ENCODE measurements around the gene NLRP7. TPM values are rescaled to one million over a fixed set of nuclear protein-coding genes. Genes with fewer than 3 reads are reported as not detected.
A peak's percentile ranks its signal among the peaks of the same experiment; 100 is the strongest.
"Not testable (repeated sequence)": the region's sequence is repeated elsewhere in the genome, so short reads cannot be mapped to it uniquely, and the experiment has no call there.

NLRP7 gene
- total RNA-seq: not detected

DNA sequence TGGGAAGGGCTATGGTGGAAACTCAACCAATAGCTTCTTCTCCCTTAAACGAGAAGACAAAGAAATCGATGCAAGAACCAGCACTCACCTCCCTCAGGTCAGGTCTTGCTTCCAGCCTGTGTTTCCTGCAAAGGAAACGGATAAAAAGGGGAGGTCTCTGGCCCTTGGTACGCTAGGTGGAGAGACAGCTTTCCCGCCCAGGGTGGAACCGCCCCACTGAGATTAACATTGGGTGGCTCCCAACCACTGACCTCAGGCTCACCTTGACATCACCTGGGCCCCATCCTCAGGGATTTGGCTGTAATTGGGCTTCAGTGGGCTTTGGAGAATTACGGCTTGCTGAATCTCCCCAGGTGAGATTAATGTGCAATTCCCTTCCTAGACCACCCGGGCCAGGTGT is at the start of gene NLRP7:
TSS of gene NLRP7 (minus strand) at position 150 of the 400 bp plus-strand sequence.
- no peak within 1 kb of the TSS for H3K27ac Mint-ChIP-seq
- DNase-seq: no peak
- H3K36me3 Mint-ChIP-seq (ENCODE audit: insufficient read depth in 2 of 2): no peaks in the 10 kb centered on the region
- no peak for ATAC-seq (replicated peaks in 1 of 2)
- H3K27me3 Mint-ChIP-seq (ENCODE audit: low read depth): no peaks in the 10 kb centered on the region
- H3K4me3 Mint-ChIP-seq: no peak within 1 kb of the TSS
- no peaks in the 10 kb centered on the region for H3K9me3 Mint-ChIP-seq
- no peaks in the 10 kb centered on the region for H3K4me1 Mint-ChIP-seq (ENCODE audit: low read depth)

DNA sequence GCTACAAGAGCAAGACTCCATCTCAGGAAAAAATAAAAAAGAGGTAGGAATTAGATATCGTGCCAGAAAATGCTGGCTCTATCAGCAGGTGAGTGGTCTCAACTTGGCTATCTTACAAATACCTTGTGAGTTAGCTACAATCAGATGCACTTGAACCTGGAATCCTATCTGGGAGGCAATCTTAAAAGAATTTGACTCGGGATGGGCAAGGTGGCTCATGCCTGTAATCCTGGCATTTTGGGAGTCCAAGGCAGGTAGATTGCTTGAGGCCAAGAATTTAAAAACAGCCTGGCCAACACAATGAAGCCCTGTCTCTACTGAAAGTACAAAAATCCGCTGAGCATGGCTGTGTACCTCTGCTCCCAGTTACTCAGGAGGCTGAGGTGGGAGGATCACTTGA is 48.2 kb upstream of the NLRP7 start:
- H3K27ac Mint-ChIP-seq: no peak overlapping the region
- H3K4me3 Mint-ChIP-seq: no peak overlapping the region
- H3K36me3 Mint-ChIP-seq (ENCODE audit: insufficient read depth in 2 of 2): peaks cover 4 to 7% of the 10 kb centered on the region in 2 donors
- no peak for DNase-seq
- ATAC-seq (replicated peaks in 1 of 2): no peak
- peaks cover 0 to 4% of the 10 kb centered on the region in 2 donors for H3K9me3 Mint-ChIP-seq
- no peaks in the 10 kb centered on the region for H3K4me1 Mint-ChIP-seq (ENCODE audit: low read depth)
- H3K27me3 Mint-ChIP-seq (ENCODE audit: low read depth): no peaks in the 10 kb centered on the region

DNA sequence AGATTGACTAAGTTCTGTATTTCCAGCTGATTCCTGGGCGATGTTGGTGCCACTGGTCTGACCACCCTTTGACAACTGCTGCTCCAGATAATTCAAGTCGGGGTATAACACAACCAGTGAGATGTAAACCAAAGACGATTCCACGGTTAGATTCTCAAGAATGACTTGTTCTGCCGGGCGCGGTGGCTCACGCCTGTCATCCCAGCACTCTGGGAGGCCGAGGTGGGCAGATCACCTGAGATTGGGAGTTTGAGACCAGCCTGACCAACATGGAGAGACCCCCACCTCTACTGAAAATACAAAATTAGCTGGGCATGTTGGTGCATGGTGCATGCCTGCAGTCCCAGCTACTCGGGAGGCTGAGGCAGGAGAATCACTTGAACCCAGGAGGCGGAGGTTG is 42.2 kb upstream of the NLRP7 start:
- H3K4me3 Mint-ChIP-seq; H3K4me1 Mint-ChIP-seq (ENCODE audit: low read depth); H3K27me3 Mint-ChIP-seq (ENCODE audit: low read depth); H3K27ac Mint-ChIP-seq; ATAC-seq (replicated peaks in 1 of 2); DNase-seq; H3K9me3 Mint-ChIP-seq; H3K36me3 Mint-ChIP-seq (ENCODE audit: insufficient read depth in 2 of 2): not testable (repeated sequence)

DNA sequence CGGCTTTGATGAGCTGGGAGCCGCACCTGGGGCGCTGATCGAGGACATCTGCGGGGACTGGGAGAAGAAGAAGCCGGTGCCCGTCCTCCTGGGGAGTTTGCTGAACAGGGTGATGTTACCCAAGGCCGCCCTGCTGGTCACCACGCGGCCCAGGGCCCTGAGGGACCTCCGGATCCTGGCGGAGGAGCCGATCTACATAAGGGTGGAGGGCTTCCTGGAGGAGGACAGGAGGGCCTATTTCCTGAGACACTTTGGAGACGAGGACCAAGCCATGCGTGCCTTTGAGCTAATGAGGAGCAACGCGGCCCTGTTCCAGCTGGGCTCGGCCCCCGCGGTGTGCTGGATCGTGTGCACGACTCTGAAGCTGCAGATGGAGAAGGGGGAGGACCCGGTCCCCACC is 35.2 kb upstream of the NLRP7 start:
- H3K36me3 Mint-ChIP-seq (ENCODE audit: insufficient read depth in 2 of 2); H3K27ac Mint-ChIP-seq; H3K27me3 Mint-ChIP-seq (ENCODE audit: low read depth); H3K4me3 Mint-ChIP-seq; H3K4me1 Mint-ChIP-seq (ENCODE audit: low read depth); H3K9me3 Mint-ChIP-seq; DNase-seq; ATAC-seq (replicated peaks in 1 of 2): not testable (repeated sequence)

DNA sequence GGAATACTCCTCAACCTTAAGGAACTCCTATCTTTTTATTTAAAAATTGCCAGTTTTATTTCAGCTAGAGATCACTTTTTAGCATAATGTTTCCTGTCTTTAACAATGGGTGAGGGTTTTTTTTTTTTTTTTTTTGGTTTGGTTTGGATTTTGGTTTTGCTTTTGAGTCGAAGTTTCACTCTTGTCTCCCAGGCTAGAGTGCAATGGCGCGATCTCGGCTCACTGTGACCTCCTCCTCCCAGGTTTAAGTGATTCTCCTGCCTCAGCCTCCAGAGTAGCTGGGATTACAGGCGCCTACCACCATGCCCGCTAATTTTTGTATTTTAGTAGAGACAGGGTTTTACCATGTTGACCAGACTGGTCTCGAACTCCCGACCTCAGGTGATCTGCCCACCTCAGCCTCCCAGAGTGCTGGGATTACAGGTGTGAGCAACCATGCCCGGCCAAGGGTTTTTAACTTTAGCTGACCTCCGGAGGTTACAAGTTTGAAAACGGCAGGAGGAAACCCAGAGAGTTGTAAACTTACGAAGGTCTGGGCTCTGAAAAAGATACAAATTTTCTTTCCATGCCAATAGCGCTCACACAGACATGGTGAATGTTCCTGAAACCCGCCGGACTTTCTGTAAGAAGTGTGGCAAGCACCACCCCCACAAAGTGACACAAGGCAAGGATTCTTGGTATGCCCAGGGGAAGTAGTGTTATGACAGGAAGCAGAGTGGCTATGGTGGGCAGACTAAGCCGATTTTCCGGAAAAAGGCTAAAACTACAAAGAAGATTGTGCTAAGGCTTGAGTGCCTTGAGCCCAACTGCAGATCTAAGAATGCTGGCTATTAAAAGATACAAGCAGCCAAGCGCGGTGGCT is 26.1 kb upstream of the NLRP7 start:
- H3K36me3 Mint-ChIP-seq (ENCODE audit: insufficient read depth in 2 of 2); H3K9me3 Mint-ChIP-seq; H3K27me3 Mint-ChIP-seq (ENCODE audit: low read depth); H3K27ac Mint-ChIP-seq; H3K4me1 Mint-ChIP-seq (ENCODE audit: low read depth): not testable (repeated sequence)
- H3K4me3 Mint-ChIP-seq: peak overlapping the region; percentile 17 to 24
- DNase-seq (peak; percentile 12 to 15), ATAC-seq (replicated peaks in 1 of 2) (peak; percentile 39 to 53)

DNA sequence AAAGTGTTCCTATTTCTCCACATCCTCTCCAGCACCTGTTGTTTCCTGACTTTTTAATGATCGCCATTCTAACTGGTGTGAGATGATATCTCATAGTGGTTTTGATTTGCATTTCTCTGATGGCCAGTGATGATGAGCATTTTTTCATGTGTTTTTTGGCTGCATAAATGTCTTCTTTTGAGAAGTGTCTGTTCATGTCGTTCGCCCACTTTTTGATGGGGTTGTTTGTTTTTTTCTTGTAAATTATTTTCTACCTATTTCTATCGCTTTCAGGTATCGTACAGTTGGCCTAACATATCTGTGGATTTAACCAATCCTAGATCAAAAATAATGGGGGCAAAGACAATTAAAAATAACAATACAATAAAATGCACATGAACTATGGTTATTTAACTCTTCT is 24.1 kb upstream of the NLRP7 start:
- H3K4me1 Mint-ChIP-seq (ENCODE audit: low read depth); H3K4me3 Mint-ChIP-seq; H3K27ac Mint-ChIP-seq; H3K27me3 Mint-ChIP-seq (ENCODE audit: low read depth); H3K9me3 Mint-ChIP-seq; ATAC-seq (replicated peaks in 1 of 2); DNase-seq; H3K36me3 Mint-ChIP-seq (ENCODE audit: insufficient read depth in 2 of 2): not testable (repeated sequence)

DNA sequence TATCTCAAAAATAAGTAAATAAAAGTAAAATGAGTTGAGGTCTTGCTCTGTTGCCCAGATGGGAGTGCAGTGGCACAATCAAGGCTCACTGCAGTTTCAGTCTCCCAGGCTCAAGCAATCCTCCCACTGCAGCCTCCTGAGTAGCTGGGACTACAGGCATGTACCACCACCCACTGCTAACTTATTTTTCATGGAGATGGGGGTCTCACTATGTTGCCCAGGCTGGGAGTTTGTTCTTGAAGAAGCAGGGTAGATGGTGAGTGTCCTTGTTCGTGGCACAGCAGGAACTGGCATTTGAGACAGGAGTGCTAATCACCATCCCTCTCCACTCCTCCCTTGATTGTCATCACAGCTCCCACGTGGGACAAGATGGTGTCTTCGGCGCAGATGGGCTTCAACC is 22.3 kb upstream of the NLRP7 start:
- DNase-seq: no peak
- no peaks in the 10 kb centered on the region for H3K27me3 Mint-ChIP-seq (ENCODE audit: low read depth)
- no peak overlapping the region for H3K27ac Mint-ChIP-seq
- H3K9me3 Mint-ChIP-seq: no peaks in the 10 kb centered on the region
- no peak for ATAC-seq (replicated peaks in 1 of 2)
- no peaks in the 10 kb centered on the region for H3K36me3 Mint-ChIP-seq (ENCODE audit: insufficient read depth in 2 of 2)
- no peaks in the 10 kb centered on the region for H3K4me1 Mint-ChIP-seq (ENCODE audit: low read depth)
- H3K4me3 Mint-ChIP-seq: no peak overlapping the region

DNA sequence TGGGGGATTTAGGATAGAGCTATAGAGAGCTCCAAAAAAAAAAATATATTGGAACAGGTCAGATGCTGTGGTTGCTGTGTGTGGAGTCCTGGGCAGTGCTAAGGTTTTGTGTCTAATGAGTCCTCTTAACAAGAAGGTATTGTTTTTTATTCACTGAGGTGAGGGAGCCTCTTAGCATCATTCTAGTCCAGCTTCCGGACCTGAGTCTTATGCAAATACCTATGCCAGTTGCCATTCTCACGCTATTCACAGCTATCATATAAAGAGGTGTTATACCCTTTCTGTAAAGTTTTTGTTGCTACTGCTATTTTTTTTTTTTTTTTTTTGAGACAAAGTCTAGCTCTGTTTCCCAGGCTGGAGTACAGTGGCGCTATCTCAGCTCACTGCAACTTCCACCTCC is 20.3 kb upstream of the NLRP7 start:
- H3K9me3 Mint-ChIP-seq: no peaks in the 10 kb centered on the region
- DNase-seq: no peak
- H3K4me3 Mint-ChIP-seq: no peak overlapping the region
- H3K27me3 Mint-ChIP-seq (ENCODE audit: low read depth): no peaks in the 10 kb centered on the region
- H3K36me3 Mint-ChIP-seq (ENCODE audit: insufficient read depth in 2 of 2): no peaks in the 10 kb centered on the region
- no peaks in the 10 kb centered on the region for H3K4me1 Mint-ChIP-seq (ENCODE audit: low read depth)
- H3K27ac Mint-ChIP-seq: no peak overlapping the region
- ATAC-seq (replicated peaks in 1 of 2): no peak

DNA sequence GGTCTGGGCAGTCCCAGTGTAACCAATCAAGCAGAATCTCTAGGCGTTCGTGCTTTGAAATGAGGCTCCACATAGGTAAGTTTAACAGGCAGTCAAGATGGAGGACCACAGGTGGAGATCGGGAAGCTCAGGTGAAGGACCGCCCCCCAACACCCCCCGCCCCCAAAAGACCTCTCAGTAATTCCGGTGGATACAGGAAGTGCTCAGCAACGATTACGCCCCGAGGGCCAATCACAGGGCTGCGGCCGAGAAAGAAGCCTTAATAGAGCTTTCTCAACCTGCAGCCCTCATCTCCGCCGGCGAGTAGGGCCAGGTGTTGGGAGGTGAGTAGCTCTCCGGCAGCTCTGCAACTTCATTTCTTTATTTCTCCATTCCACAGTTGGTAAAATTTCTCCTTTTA is 17.7 kb upstream of the NLRP7 start:
- not testable (repeated sequence) for H3K4me3 Mint-ChIP-seq; ATAC-seq (replicated peaks in 1 of 2); H3K27ac Mint-ChIP-seq; H3K4me1 Mint-ChIP-seq (ENCODE audit: low read depth); H3K36me3 Mint-ChIP-seq (ENCODE audit: insufficient read depth in 2 of 2); DNase-seq; H3K9me3 Mint-ChIP-seq; H3K27me3 Mint-ChIP-seq (ENCODE audit: low read depth)

DNA sequence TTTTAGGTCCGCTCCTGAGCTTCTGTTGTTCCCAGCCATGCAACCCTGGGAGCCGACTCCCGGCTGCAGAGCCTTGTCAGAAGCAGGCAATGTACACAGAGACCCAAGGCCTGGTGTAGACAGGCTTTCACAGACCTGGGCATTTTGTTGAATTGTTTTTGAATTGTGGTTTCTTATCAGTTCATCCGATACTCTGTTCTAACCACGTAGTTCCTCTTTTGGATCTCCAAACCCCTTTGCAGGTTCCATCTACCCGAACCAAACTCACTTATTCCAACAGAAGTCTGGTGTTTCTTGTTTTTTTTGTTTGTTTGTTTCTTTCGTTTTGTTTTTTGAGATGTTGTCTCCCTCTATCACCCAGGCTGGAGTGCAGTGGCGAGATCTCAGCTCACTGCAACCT is 12.5 kb upstream of the NLRP7 start:
- Mint-ChIP-seq H3K9me3 (no peaks in the 10 kb centered on the region), H3K27me3 (ENCODE audit: low read depth) (peaks cover 23% of the 10 kb centered on the region), H3K36me3 (ENCODE audit: insufficient read depth in 2 of 2) (no peaks in the 10 kb centered on the region), H3K4me3 (peak overlapping the region in 1 of 2 donors; percentile 33), H3K27ac (no peak overlapping the region), H3K4me1 (ENCODE audit: low read depth) (peaks cover 8% of the 10 kb centered on the region)
- no peak for DNase-seq
- no peak for ATAC-seq (replicated peaks in 1 of 2)

DNA sequence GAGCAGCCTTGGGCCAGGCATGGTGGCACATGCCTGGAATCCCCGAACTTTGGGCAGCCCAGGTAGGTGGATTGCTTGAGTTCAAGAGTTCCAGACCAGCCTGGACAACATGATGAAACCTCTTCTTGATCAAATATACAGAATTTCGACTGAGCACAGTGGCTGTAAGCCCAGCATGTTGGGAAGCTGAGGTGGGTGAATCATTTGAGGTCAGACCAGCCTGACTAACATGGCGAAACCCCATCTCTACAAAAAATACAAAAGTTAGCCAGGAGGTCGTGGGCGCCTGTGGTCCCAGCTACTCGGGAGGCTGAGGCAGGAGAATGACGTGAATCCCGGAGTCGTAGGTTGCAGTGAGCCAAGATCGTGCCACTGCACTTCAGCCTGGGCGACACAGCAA is 8.0 kb upstream of the NLRP7 start:
- H3K27me3 Mint-ChIP-seq (ENCODE audit: low read depth): peaks cover 23% of the 10 kb centered on the region
- no peaks in the 10 kb centered on the region for H3K9me3 Mint-ChIP-seq
- no peaks in the 10 kb centered on the region for H3K36me3 Mint-ChIP-seq (ENCODE audit: insufficient read depth in 2 of 2)
- H3K27ac Mint-ChIP-seq: no peak overlapping the region
- DNase-seq (no peak), ATAC-seq (replicated peaks in 1 of 2) (no peak)
- H3K4me3 Mint-ChIP-seq: no peak overlapping the region
- peaks cover 8% of the 10 kb centered on the region for H3K4me1 Mint-ChIP-seq (ENCODE audit: low read depth)

DNA sequence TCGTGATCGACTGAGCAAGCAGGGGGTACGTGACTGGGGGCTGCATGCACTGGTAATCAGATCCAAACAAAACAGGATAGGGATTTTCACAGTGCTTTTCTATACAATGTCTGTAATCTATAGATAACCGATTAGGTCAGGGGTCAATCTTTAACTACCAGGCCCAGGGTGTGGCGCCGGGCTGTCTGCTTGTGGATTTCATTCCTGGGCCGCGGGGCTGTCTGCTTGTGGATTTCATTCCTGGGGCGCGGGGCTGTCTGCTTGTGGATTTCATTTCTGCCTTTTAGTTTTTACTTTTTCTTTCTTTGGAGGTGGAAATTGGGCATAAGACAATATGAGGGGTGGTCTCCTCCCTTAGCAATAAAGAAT is 6.0 kb upstream of the NLRP7 start:
- not testable (repeated sequence) for H3K4me3 Mint-ChIP-seq; H3K9me3 Mint-ChIP-seq; DNase-seq; ATAC-seq (replicated peaks in 1 of 2); H3K36me3 Mint-ChIP-seq (ENCODE audit: insufficient read depth in 2 of 2); H3K4me1 Mint-ChIP-seq (ENCODE audit: low read depth); H3K27ac Mint-ChIP-seq
- H3K27me3 Mint-ChIP-seq (ENCODE audit: low read depth): peaks cover 12% of the 10 kb centered on the region

DNA sequence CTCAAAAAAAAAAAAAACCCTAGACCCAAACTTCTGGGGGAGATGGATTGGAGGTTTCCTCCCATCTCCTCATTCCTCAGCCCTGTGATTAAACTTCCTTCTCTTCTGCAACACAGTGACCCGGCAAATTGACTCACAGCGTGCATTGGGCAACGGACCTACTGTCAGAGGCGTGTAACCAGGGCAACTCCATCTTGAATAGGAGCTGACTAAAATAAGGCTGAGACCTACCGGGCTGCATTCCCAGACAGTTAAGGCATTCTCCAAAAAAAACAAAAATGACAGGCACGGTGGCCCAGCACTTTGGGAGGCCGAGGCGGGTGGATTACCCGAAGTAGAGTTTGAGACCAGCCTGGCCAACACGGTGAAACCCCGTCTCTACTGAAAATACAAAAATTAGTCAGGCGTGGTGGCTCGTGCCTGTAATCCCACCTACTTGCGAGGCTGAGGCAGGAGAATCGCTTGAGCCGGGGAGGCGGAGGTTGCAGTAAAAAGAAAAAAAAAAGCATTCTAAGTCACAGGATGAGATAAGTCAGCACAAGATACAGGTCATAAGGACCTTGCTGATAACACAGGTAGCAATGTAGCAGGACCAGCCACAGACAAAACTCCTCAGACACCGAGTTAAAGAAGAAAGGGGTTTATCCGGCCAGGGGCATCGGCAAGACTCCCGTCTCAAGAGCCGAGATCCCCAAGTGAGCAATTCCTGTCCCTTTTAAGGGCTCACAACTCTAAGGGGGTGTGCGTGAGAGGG is 5.4 kb upstream of the NLRP7 start:
- Mint-ChIP-seq H3K4me3 (no peak overlapping the region), H3K27ac (no peak overlapping the region), H3K9me3 (no peaks in the 10 kb centered on the region), H3K4me1 (ENCODE audit: low read depth) (no peaks in the 10 kb centered on the region), H3K27me3 (ENCODE audit: low read depth) (peaks cover 6% of the 10 kb centered on the region), H3K36me3 (ENCODE audit: insufficient read depth in 2 of 2) (no peaks in the 10 kb centered on the region)
- DNase-seq (no peak), ATAC-seq (replicated peaks in 1 of 2) (no peak)
